Type B pancreatic cell (in vitro differentiated cells): ENCODE results near the gene CDK17. TPM values are rescaled to one million over a fixed set of nuclear protein-coding genes. Genes with fewer than 3 reads are reported as not detected.
"Not testable (repeated sequence)": the region's sequence is repeated elsewhere in the genome, so short reads cannot be mapped to it uniquely, and the experiment has no call there.

Experiments
- DNase-seq: peaks from one replicate; pipeline ENCODE4 v3.0.0; 2021; ENCODE audit warnings: mixed read lengths; ENCODE audit not compliant: unreplicated experiment; ENCODE audit errors: extremely low spot score
- H3K27ac Mint-ChIP-seq: 2 replicates; pipeline ENCODE4 v1.8.0; 2021; ENCODE audit warnings: mild to moderate bottlenecking, mixed read lengths
- H3K27me3 Mint-ChIP-seq: 2 replicates; pipeline ENCODE4 v1.8.0; 2021; ENCODE audit warnings: mixed read lengths
- H3K36me3 Mint-ChIP-seq: 2 replicates; pipeline ENCODE4 v1.8.0; 2021; ENCODE audit warnings: mixed read lengths
- H3K4me1 Mint-ChIP-seq: one replicate; pipeline ENCODE4 v1.8.0; 2021; ENCODE audit warnings: mixed read lengths; ENCODE audit not compliant: unreplicated experiment
- H3K4me3 Mint-ChIP-seq: 2 replicates; pipeline ENCODE4 v1.8.0; 2021; ENCODE audit warnings: mild to moderate bottlenecking, mixed read lengths
- H3K9me3 Mint-ChIP-seq: 2 replicates; pipeline ENCODE4 v1.8.0; 2021; ENCODE audit warnings: mixed read lengths
- CTCF ChIP-seq: fragments of 200-600 bp; sonication (generic); conservative IDR thresholded peaks from 2 replicates; pipeline ENCODE4 v1.5.0; 2021; ENCODE audit warnings: antibody characterized with exemption, mild to moderate bottlenecking
- total RNA-seq: library from RNA; stranded (reverse); gene quantifications from 2 replicates; pipeline ENCODE4 v1.2.1, GENCODE V29; 2021; ENCODE audit warnings: low replicate concordance

The CDK17 gene
- total RNA-seq, 1 donor from 2014 or later = 25.2 TPM

- no peak overlapping the region for H3K27ac Mint-ChIP-seq
- H3K9me3 Mint-ChIP-seq = no peaks in the 10 kb centered on the region
- H3K36me3 Mint-ChIP-seq = no peaks in the 10 kb centered on the region
- peaks cover 11% of the 10 kb centered on the region for H3K4me1 Mint-ChIP-seq
- no peaks in the 10 kb centered on the region for H3K27me3 Mint-ChIP-seq
- no peak for TF ChIP-seq CTCF
- DNase-seq = no peak
- no peak overlapping the region for H3K4me3 Mint-ChIP-seq
Observed at GRCh38 chr12:96424601-96425000, 24.4 kb upstream of the CDK17 start.

- H3K9me3 Mint-ChIP-seq = no peaks in the 10 kb centered on the region
- H3K27me3 Mint-ChIP-seq = no peaks in the 10 kb centered on the region
- H3K4me1 Mint-ChIP-seq = peaks cover 2% of the 10 kb centered on the region
- no peak overlapping the region for H3K4me3 Mint-ChIP-seq
- no peak for TF ChIP-seq CTCF
- DNase-seq = no peak
- no peaks in the 10 kb centered on the region for H3K36me3 Mint-ChIP-seq
- H3K27ac Mint-ChIP-seq = no peak overlapping the region
Observed at GRCh38 chr12:96422192-96422591, 22.0 kb upstream of the CDK17 start.

- no peak for TF ChIP-seq CTCF
- DNase-seq = no peak
- Mint-ChIP-seq H3K27me3 (no peaks in the 10 kb centered on the region), H3K4me3 (no peak overlapping the region), H3K4me1 (peaks cover 6% of the 10 kb centered on the region), H3K9me3 (no peaks in the 10 kb centered on the region), H3K36me3 (no peaks in the 10 kb centered on the region), H3K27ac (no peak overlapping the region)
Observed at GRCh38 chr12:96421014-96421413, 20.8 kb upstream of the CDK17 start.

- H3K9me3 Mint-ChIP-seq = no peaks in the 10 kb centered on the region
- no peak for TF ChIP-seq CTCF
- no peaks in the 10 kb centered on the region for H3K36me3 Mint-ChIP-seq
- H3K4me1 Mint-ChIP-seq = peaks cover 10% of the 10 kb centered on the region
- H3K27ac Mint-ChIP-seq = no peak overlapping the region
- H3K4me3 Mint-ChIP-seq = no peak overlapping the region
- DNase-seq = no peak
- no peaks in the 10 kb centered on the region for H3K27me3 Mint-ChIP-seq
Observed at GRCh38 chr12:96420277-96420835, 20.1 kb upstream of the CDK17 start.

GRCh38 chr12:96419576-96420276 lies 19.5 kb upstream of the CDK17 start:
- Mint-ChIP-seq H3K9me3 (no peaks in the 10 kb centered on the region), H3K4me1 (peaks cover 10% of the 10 kb centered on the region), H3K27me3 (no peaks in the 10 kb centered on the region), H3K4me3 (no peak overlapping the region), H3K27ac (no peak overlapping the region), H3K36me3 (no peaks in the 10 kb centered on the region)
- no peak for TF ChIP-seq CTCF
- DNase-seq = no peak

GRCh38 chr12:96417688-96418087 lies 17.4 kb upstream of the CDK17 start:
- H3K27ac Mint-ChIP-seq, H3K9me3 Mint-ChIP-seq, H3K4me1 Mint-ChIP-seq, H3K36me3 Mint-ChIP-seq, H3K4me3 Mint-ChIP-seq, H3K27me3 Mint-ChIP-seq, DNase-seq: not testable (repeated sequence)
